Epithelial cell of esophagus (primary cell): Measurements from ENCODE around the gene SIL1.

Source experiments
- DNase-seq: peaks from one replicate; pipeline ENCODE4 v3.0.0; 2010; ENCODE audit warnings: low read depth
- H3K4me3 ChIP-seq: 2 replicates; pipeline ENCODE4 v1.5.1; 2011; ENCODE audit warnings: mild to moderate bottlenecking, low read length, control low read depth
- TF ChIP-seq, protein P1 (sequence below): IDR thresholded peaks from 2 replicates; pipeline ENCODE4 v1.5.1; 2011; ENCODE audit warnings: low read depth, mild to moderate bottlenecking, low read length, control low read depth, inconsistent platforms; ENCODE audit not compliant: insufficient read depth; ENCODE audit errors: missing control alignments

SIL1 gene

DNA sequence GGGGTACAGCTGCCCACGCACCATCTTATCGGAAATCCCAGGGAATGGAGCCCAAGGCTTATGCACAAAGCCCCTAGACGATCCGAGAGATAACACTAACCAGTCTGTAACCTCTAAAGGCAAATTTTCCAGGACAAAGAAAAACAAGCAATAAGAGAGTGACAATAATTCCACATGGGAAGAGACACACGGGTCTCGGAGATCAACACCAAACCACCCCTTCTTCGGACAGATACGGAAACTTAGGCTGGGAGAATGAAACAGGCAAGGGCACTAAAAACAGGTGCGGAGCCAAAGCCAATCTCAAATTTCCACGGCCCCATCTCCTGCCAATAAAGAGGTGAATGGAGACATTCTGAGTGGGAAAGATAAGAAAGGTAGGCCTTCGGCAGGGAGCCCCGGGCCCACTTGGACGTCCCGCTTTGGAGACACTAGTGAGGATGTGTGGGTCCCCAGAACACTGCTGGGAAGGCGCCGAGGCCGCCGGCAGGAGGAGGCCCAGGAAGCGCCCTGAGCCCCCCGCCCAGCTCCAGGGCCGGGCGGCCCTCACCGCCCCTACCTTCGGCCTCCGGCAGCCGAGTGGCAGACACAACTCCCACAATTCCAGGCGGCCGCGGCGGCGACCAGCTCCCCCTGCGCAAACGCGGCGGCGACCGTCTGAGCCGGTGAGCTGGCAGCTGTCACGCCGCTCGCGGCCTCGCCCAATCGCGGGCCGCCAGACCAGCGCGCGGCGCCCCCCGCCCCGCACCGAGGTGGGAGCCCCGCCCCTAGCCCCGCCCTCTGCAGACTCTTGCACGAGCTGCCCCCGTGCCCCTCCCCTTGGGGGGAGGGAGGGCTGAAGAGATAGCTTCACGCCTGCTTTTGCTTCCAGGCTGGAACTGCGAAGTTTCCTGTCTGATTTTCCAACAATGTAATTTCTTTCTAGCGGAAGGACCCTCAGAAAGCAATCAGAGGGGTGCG, at the start of gene SIL1:
TSS of gene SIL1 (minus strand) at position 659 of the 960 bp plus-strand sequence. CDS start 70,525 bp downstream, outside the sequence.
- DNase-seq = peak; percentile 97
- H3K4me3 ChIP-seq = peak within 1 kb of the TSS; percentile 96
- TF ChIP-seq, protein P1, sequence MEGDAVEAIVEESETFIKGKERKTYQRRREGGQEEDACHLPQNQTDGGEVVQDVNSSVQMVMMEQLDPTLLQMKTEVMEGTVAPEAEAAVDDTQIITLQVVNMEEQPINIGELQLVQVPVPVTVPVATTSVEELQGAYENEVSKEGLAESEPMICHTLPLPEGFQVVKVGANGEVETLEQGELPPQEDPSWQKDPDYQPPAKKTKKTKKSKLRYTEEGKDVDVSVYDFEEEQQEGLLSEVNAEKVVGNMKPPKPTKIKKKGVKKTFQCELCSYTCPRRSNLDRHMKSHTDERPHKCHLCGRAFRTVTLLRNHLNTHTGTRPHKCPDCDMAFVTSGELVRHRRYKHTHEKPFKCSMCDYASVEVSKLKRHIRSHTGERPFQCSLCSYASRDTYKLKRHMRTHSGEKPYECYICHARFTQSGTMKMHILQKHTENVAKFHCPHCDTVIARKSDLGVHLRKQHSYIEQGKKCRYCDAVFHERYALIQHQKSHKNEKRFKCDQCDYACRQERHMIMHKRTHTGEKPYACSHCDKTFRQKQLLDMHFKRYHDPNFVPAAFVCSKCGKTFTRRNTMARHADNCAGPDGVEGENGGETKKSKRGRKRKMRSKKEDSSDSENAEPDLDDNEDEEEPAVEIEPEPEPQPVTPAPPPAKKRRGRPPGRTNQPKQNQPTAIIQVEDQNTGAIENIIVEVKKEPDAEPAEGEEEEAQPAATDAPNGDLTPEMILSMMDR = no peak

DNA sequence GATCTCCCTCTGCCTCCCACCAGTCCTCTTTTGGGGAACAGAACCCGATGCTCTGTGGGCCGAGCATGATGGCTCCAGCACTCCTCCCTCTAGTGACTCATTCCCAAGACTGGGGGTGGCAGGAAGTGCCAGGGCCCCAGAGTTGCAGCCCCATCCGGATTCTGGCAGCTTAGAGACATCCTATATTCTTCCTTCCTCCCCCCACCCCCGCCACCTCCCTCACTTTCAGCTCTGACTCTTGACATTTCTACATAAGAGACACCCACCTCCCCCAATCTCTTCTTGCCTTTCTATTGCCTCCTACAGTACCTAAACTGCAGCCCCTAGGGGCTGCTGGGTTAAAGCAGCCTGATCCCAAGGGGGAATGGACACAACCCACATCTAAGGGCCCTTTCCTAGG, 48.2 kb upstream of the SIL1 start:
- peak; percentile 49 for DNase-seq
- TF ChIP-seq, protein P1 = no peak
- no peak overlapping the region for H3K4me3 ChIP-seq

DNA sequence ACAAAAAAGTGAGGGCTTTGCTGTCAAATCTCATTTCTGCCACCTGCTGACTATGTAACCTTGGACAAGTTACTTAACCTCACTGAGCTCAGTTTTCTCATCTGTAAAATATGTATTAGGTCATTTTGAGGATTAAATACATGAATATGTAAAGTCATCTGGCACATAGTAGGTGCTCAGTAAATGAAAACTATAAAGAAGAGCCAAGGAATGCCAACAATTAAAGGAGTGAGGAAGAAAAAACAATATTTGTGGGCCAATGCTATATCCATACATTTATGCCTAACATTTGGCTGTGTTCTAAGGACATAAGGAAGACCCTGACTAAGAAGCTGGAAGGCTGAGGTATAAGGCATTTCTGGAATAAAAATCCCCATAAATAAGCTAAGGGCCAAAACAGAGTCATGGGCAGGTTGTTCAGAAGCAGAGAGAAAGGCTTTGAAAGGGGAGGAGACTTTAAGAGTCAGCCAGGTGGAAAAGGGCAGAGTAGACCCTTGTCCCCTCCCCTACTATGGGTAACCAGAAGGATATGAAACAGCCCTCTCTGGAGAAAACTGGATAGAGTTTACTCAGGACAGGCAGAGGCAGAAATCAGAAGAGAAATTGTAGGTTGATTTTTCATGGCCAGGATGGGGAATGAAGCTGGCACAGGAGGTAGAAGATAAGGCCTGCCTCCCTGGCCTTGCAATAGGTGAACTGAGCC, 47.6 kb upstream of the SIL1 start:
- no peak for DNase-seq
- TF ChIP-seq, protein P1 = no peak
- no peak overlapping the region for H3K4me3 ChIP-seq

DNA sequence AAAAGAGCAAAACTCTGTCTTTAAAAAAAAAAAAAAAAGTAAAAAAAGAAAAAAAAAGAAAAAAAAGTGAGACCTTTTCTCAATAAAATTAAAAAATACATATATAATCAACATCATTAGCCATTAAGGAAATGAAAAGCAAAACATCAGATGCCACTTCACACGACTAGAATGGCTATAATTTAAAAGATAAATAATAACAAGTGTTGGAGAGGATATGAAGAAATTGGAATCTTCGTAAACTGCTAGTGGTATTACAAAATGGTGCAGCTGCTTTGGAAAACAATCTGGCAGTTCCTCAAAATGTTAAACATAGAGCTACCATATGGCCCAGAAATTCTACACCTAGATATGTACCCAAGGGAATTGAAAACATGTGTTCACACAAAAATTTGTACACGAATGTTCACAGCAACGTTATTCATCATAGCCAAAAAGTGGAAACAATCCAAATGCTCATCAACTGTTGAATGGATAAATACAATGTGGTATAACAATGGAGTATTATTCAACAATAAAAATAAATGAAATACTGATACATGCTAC, 45.3 kb upstream of the SIL1 start:
- H3K4me3 ChIP-seq = no peak overlapping the region
- TF ChIP-seq, protein P1 = no peak
- no peak for DNase-seq

DNA sequence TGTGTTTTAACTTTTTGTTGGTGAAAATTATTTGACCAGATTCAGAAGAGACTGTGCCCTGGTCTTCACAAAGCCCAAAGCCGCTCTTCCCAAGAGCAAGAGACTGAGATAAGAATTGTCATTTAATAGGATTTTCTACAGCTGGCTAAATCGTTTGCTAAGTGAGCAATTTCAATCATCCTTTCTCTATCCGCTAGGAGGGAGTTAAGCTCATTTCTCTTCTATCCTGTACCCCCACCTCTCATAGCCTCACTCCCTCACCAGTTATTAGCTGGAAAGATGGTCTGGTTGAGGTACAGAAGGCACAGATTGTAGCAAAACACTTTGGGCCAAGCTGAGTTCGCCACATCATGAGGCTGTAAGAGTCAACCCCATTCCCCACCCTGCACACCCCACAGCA, 43.0 kb upstream of the SIL1 start:
- DNase-seq = no peak
- TF ChIP-seq, protein P1 = no peak
- H3K4me3 ChIP-seq = no peak overlapping the region

DNA sequence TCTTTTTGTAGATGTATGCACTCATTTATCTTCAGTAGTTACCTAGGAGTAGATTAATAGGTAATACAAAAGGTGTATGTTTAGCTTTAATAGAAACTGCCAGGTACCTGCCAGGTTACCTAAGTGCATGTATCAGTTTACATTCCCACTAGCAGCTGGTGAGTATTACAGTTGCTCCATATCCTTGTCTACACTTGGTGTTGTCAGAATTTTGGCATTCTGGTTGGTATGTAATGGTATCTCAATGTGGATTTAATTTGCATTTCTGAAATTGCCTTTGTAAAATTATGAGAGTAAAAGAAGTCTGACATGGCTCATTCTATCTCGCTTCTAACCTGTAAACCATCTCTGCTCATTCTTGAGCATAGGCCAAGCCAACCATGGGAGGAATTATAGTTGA, 38.3 kb upstream of the SIL1 start:
- TF ChIP-seq, protein P1 = no peak
- no peak for DNase-seq
- H3K4me3 ChIP-seq = no peak overlapping the region
